Neural cell (in vitro differentiated cells): ENCODE measurements around the gene KANK4. TPM values are rescaled to one million over a fixed set of nuclear protein-coding genes. Genes with fewer than 3 reads are reported as not detected.

Source experiments
- H2AFZ ChIP-seq: fragments of 200-600, 300-800 bp; sonication (generic), shearing (Covaris generic); 2 replicates; pipeline ENCODE4 v1.6.0; 2014; ENCODE audit warnings: low read depth, mild to moderate bottlenecking, antibody characterized with exemption, low read length, moderate library complexity
- H3F3A ChIP-seq: fragments of 200-600 bp; shearing (Covaris generic); 2 replicates; pipeline ENCODE4 v1.6.1; 2016; ENCODE audit warnings: mild to moderate bottlenecking, moderate library complexity, mixed read lengths, antibody characterized with exemption, low read length; ENCODE audit not compliant: insufficient read depth, poor library complexity, severe bottlenecking
- H3K27ac ChIP-seq: fragments of 200-600, 300-800 bp; sonication (generic), shearing (Covaris generic); 2 replicates; pipeline ENCODE4 v1.5.1; 2014; ENCODE audit warnings: mild to moderate bottlenecking, low read length, moderate library complexity
- H3K27me3 ChIP-seq: fragments of 300-800, 200-600 bp; sonication (generic), shearing (Covaris generic); 2 replicates; pipeline ENCODE4 v1.6.0; 2014; ENCODE audit warnings: mild to moderate bottlenecking, low read depth, low read length, moderate library complexity; ENCODE audit not compliant: insufficient read depth
- H3K36me3 ChIP-seq: fragments of 300-800, 200-600 bp; sonication (generic), shearing (Covaris generic); 2 replicates; pipeline ENCODE4 v1.5.1; 2014; ENCODE audit warnings: mild to moderate bottlenecking, antibody characterized with exemption, low read length, moderate library complexity; ENCODE audit not compliant: insufficient read depth
- H3K4me2 ChIP-seq: fragments of 300-800, 200-600 bp; sonication (generic), shearing (Covaris generic); 2 replicates; pipeline ENCODE4 v1.6.0; 2014; ENCODE audit warnings: mild to moderate bottlenecking, low read length
- H3K4me3 ChIP-seq: fragments of 300-800, 200-600 bp; sonication (generic), shearing (Covaris generic); 2 replicates; pipeline ENCODE4 v1.5.1; 2014; ENCODE audit warnings: mild to moderate bottlenecking, low read length, moderate library complexity
- H3K79me2 ChIP-seq: fragments of 200-600 bp; shearing (Covaris generic); replicated peaks from 2 replicates; pipeline ENCODE4 v1.6.0; 2014; ENCODE audit warnings: mild to moderate bottlenecking, low read length, moderate library complexity; ENCODE audit not compliant: insufficient read depth
- H3K9ac ChIP-seq: fragments of 300-800, 200-600 bp; sonication (generic), shearing (Covaris generic); 2 replicates; pipeline ENCODE4 v1.6.1; 2016; ENCODE audit warnings: mild to moderate bottlenecking, low read length, mixed read lengths
- H3K9me2 ChIP-seq: fragments of 200-600 bp; shearing (Covaris generic); 2 replicates; pipeline ENCODE4 v1.6.1; 2016; ENCODE audit warnings: mild to moderate bottlenecking, low read length, mixed read lengths; ENCODE audit not compliant: insufficient read depth
- H3K9me3 ChIP-seq: fragments of 200-600, 300-800 bp; sonication (generic), shearing (Covaris generic); 2 replicates; pipeline ENCODE4 v1.6.1; 2016; ENCODE audit warnings: mild to moderate bottlenecking, mixed run types, low read length, moderate library complexity, mixed read lengths
- H4K20me1 ChIP-seq: fragments of 200-600 bp; shearing (Covaris generic); 2 replicates; pipeline ENCODE4 v1.6.1; 2016; ENCODE audit warnings: mild to moderate bottlenecking, mixed run types; ENCODE audit not compliant: insufficient read depth
- CTCF ChIP-seq: fragments of 450-650 bp; IDR thresholded peaks from 2 replicates; pipeline ENCODE4 v1.5.1; 2014; ENCODE audit warnings: antibody characterized with exemption, mild to moderate bottlenecking, moderate library complexity; ENCODE audit not compliant: poor library complexity, severe bottlenecking
- EP300 ChIP-seq: fragments of 450-650 bp; conservative IDR thresholded peaks from 2 replicates; pipeline ENCODE4 v1.6.1; 2014; ENCODE audit warnings: antibody characterized with exemption, mild to moderate bottlenecking, moderate library complexity; ENCODE audit not compliant: poor library complexity, severe bottlenecking
- EZH2 ChIP-seq: fragments of 200-600, 300-800 bp; shearing (Covaris generic), sonication (generic); IDR thresholded peaks from 2 replicates; pipeline ENCODE4 v1.6.1; 2014; ENCODE audit warnings: antibody characterized with exemption, low read length, borderline replicate concordance, mild to moderate bottlenecking; ENCODE audit not compliant: insufficient read depth, poor library complexity, severe bottlenecking
- MXI1 ChIP-seq: fragments of 450-650 bp; conservative IDR thresholded peaks from 2 replicates; pipeline ENCODE4 v1.6.1; 2014; ENCODE audit warnings: antibody characterized with exemption, mild to moderate bottlenecking; ENCODE audit not compliant: poor library complexity, severe bottlenecking
- POLR2AphosphoS5 ChIP-seq: IDR thresholded peaks from 2 replicates; pipeline ENCODE4 v1.6.1; 2012
- RAD21 ChIP-seq: fragments of 450-650 bp; conservative IDR thresholded peaks from 2 replicates; pipeline ENCODE4 v1.6.1; 2014; ENCODE audit warnings: antibody characterized with exemption, mild to moderate bottlenecking, moderate library complexity
- REST ChIP-seq: IDR thresholded peaks from 2 replicates; pipeline ENCODE4 v1.6.1; 2012; ENCODE audit warnings: borderline replicate concordance
- SMC3 ChIP-seq: fragments of 450-650 bp; conservative IDR thresholded peaks from 2 replicates; pipeline ENCODE4 v1.6.1; 2014; ENCODE audit warnings: antibody characterized with exemption, mild to moderate bottlenecking, moderate library complexity; ENCODE audit not compliant: poor library complexity
- TAF1 ChIP-seq: IDR thresholded peaks from 2 replicates; pipeline ENCODE4 v1.6.1; 2012; ENCODE audit warnings: low read depth
- polyA plus RNA-seq: library from polyadenylated mRNA; depleted of rRNA; stranded (reverse); fragments of >200 nt; gene quantifications from 2 replicates; pipeline ENCODE4 v1.2.3, GENCODE V29; 2014

KANK4 gene
- polyA plus RNA-seq, 1 donor from 2014 or later = 0.25 TPM

- Histone ChIP-seq H3K36me3 (no peaks in the 10 kb centered on the region), H3K4me3 (no peak overlapping the region), H3F3A (no peaks in the 10 kb centered on the region), H2AFZ (no peak overlapping the region), H3K79me2 (no peaks in the 10 kb centered on the region), H3K27ac (no peak overlapping the region), H3K9ac (no peak overlapping the region), H4K20me1 (no peaks in the 10 kb centered on the region), H3K27me3 (peaks cover 7% of the 10 kb centered on the region), H3K9me2 (no peaks in the 10 kb centered on the region), H3K9me3 (no peaks in the 10 kb centered on the region), H3K4me2 (no peak overlapping the region)
- TF ChIP-seq RAD21 (no peak), POLR2AphosphoS5 (no peak), MXI1 (no peak), EP300 (no peak), SMC3 (no peak), TAF1 (no peak), CTCF (no peak), REST (no peak), EZH2 (no peak)
These were observed 5.8 kb upstream of the KANK4 start for GRCh38 chr1:62325081-62325480.

- Histone ChIP-seq H3K9me2 (no peaks in the 10 kb centered on the region), H3K4me3 (no peak overlapping the region), H3K27me3 (peaks cover 41% of the 10 kb centered on the region), H3K9ac (no peak overlapping the region), H3K4me2 (no peak overlapping the region), H3F3A (no peaks in the 10 kb centered on the region), H3K79me2 (no peaks in the 10 kb centered on the region), H4K20me1 (no peaks in the 10 kb centered on the region), H2AFZ (no peak overlapping the region), H3K36me3 (no peaks in the 10 kb centered on the region), H3K9me3 (no peaks in the 10 kb centered on the region), H3K27ac (no peak overlapping the region)
- no peak for TF ChIP-seq RAD21
- no peak for TF ChIP-seq MXI1
- TF ChIP-seq CTCF = no peak
- TF ChIP-seq POLR2AphosphoS5 = no peak
- no peak for TF ChIP-seq TAF1
- no peak for TF ChIP-seq REST
- TF ChIP-seq EZH2 = no peak
- no peak for TF ChIP-seq SMC3
- TF ChIP-seq EP300 = no peak
These were observed 2.2 kb upstream of the KANK4 start for GRCh38 chr1:62321446-62321845.
